IMR-90 (cell line): ENCODE data around the gene NDFIP2. TPM values are rescaled to one million over a fixed set of nuclear protein-coding genes. Genes with fewer than 3 reads are reported as not detected.
A peak's percentile ranks its signal among the peaks of the same experiment; 100 is the strongest.

Experiments used
- ATAC-seq: fragments of 200-7000 bp; cut with Tn5 transposase; 2 replicates; pipeline ENCODE4 v1.9.1; 2020; ENCODE audit warnings: low read depth, mild to moderate bottlenecking, moderate library complexity
- BruUV-seq: library from RNA; stranded (reverse); fragments of 400-500 nt; replicated peaks from 2 replicates; lab custom pipeline; 2021; lab: Mats Ljungman, UMichigan
- CTCF ChIA-PET: fragments of 300-600 bp; formaldehyde crosslinking; extraction: SDS; loops from one replicate; lab custom pipeline; 2021; ENCODE audit warnings: antibody characterized with exemption; lab: Yijun Ruan, JAX
- POLR2A ChIA-PET: fragments of 300-600 bp; sonication (Branson Sonifier 250); formaldehyde crosslinking; loops from one replicate; lab custom pipeline; 2022; ENCODE audit warnings: antibody characterized with exemption; ENCODE audit not compliant: unreplicated experiment; lab: Charles Lee
- DNase-seq: peaks from one replicate; pipeline ENCODE4 v3.0.0; 2013
- H2AFZ ChIP-seq: replicated peaks from 2 replicates; pipeline ENCODE3; 2013; ENCODE audit warnings: low read length, mild to moderate bottlenecking; ENCODE audit not compliant: poor library complexity
- H2AK5ac ChIP-seq: 2 replicates; pipeline ENCODE4 v1.6.1; 2013; ENCODE audit warnings: low read depth, low read length, inconsistent platforms
- H2AK9ac ChIP-seq: replicated peaks from 2 replicates; pipeline ENCODE3; 2013; ENCODE audit warnings: mild to moderate bottlenecking, low read depth, low read length, moderate library complexity; ENCODE audit not compliant: poor library complexity
- H2BK120ac ChIP-seq: 2 replicates; pipeline ENCODE4 v1.6.1; 2013; ENCODE audit warnings: low read depth, low read length, inconsistent platforms
- H2BK15ac ChIP-seq: 3 replicates; pipeline ENCODE4 v1.6.1; 2013; ENCODE audit warnings: low read depth, low read length, inconsistent platforms
- H2BK20ac ChIP-seq: 2 replicates; pipeline ENCODE4 v1.6.1; 2013; ENCODE audit warnings: low read depth, mild to moderate bottlenecking, inconsistent platforms, low read length, moderate library complexity
- H2BK5ac ChIP-seq: 2 replicates; pipeline ENCODE4 v1.6.1; 2013; ENCODE audit warnings: mild to moderate bottlenecking, low read depth, low read length, inconsistent platforms; ENCODE audit not compliant: poor library complexity, severe bottlenecking
- H3K14ac ChIP-seq: replicated peaks from 2 replicates; pipeline ENCODE4 v1.6.1; 2013; ENCODE audit warnings: low read depth, low read length, inconsistent platforms
- H3K18ac ChIP-seq: 2 replicates; pipeline ENCODE4 v1.6.1; 2013; ENCODE audit warnings: low read depth, low read length, control low read depth
- H3K23ac ChIP-seq: 2 replicates; pipeline ENCODE4 v1.6.1; 2013; ENCODE audit warnings: low read depth, low read length, inconsistent platforms
- H3K27ac ChIP-seq: 2 replicates; pipeline ENCODE4 v1.5.1; 2013; ENCODE audit warnings: mild to moderate bottlenecking, control low read depth, low read length; ENCODE audit not compliant: insufficient read depth
- H3K27me3 ChIP-seq: 2 replicates; pipeline ENCODE4 v1.6.1; 2013; ENCODE audit warnings: low read length; ENCODE audit not compliant: control insufficient read depth, insufficient read depth
- H3K36me3 ChIP-seq: 2 replicates; pipeline ENCODE4 v1.6.1; 2013; ENCODE audit warnings: low read length, mixed read lengths; ENCODE audit not compliant: control insufficient read depth, insufficient read depth
- H3K4ac ChIP-seq: 2 replicates; pipeline ENCODE4 v1.6.1; 2013; ENCODE audit warnings: low read depth, low read length, inconsistent platforms
- H3K4me1 ChIP-seq: 2 replicates; pipeline ENCODE4 v1.6.1; 2013; ENCODE audit warnings: low read length, mixed read lengths; ENCODE audit not compliant: control insufficient read depth, insufficient read depth
- H3K4me2 ChIP-seq: 2 replicates; pipeline ENCODE4 v1.6.1; 2013; ENCODE audit warnings: low read depth, mild to moderate bottlenecking, control low read depth, low read length, moderate library complexity
- H3K4me3 ChIP-seq: 2 replicates; pipeline ENCODE4 v1.5.1; 2013; ENCODE audit warnings: low read depth, mild to moderate bottlenecking, control low read depth, low read length, moderate library complexity; ENCODE audit not compliant: insufficient read depth
- H3K56ac ChIP-seq: 2 replicates; pipeline ENCODE4 v1.6.1; 2013; ENCODE audit warnings: low read length, inconsistent platforms; ENCODE audit not compliant: insufficient read depth; ENCODE audit errors: extremely low read depth
- H3K79me1 ChIP-seq, 2 experiments: 2 replicates each; pipeline ENCODE4 v1.6.1; 2013; ENCODE audit warnings: low read length in 2 of 2, inconsistent platforms in 1 of 2, low read depth in 1 of 2
- H3K9ac ChIP-seq: 2 replicates; pipeline ENCODE4 v1.6.1; 2013; ENCODE audit warnings: low read depth, low read length, control low read depth
- H3K9me1 ChIP-seq: 2 replicates; pipeline ENCODE4 v1.6.1; 2013; ENCODE audit warnings: low read length, inconsistent platforms; ENCODE audit not compliant: insufficient read depth
- H3K9me3 ChIP-seq: 2 replicates; pipeline ENCODE4 v1.6.1; 2013; ENCODE audit warnings: low read length; ENCODE audit not compliant: control insufficient read depth, insufficient read depth
- H4K20me1 ChIP-seq: 2 replicates; pipeline ENCODE4 v1.6.1; 2013; ENCODE audit warnings: low read length, inconsistent platforms; ENCODE audit not compliant: insufficient read depth
- H4K5ac ChIP-seq: 2 replicates; pipeline ENCODE4 v1.6.1; 2013; ENCODE audit warnings: mild to moderate bottlenecking, low read depth, low read length, control low read depth
- H4K8ac ChIP-seq, 2 experiments: 2 replicates each; pipeline ENCODE4 v1.6.1; 2013; ENCODE audit warnings: low read depth in 2 of 2, low read length in 2 of 2, control low read depth in 1 of 2, inconsistent platforms in 1 of 2
- H4K91ac ChIP-seq: 2 replicates; pipeline ENCODE4 v1.6.1; 2013; ENCODE audit warnings: low read depth, low read length, inconsistent platforms; ENCODE audit not compliant: insufficient read depth
- BHLHE40 ChIP-seq: fragments of 150-350 bp; IDR thresholded peaks from 2 replicates; pipeline ENCODE4 v1.6.1; 2016; ENCODE audit warnings: mild to moderate bottlenecking, low read depth, low read length
- CHD1 ChIP-seq: IDR thresholded peaks from 2 replicates; pipeline ENCODE4 v1.6.1; 2012; ENCODE audit warnings: low read depth, low read length, improper control_type of control experiment
- CTCF ChIP-seq: conservative IDR thresholded peaks from 2 replicates; pipeline ENCODE4 v1.5.1; 2012; ENCODE audit warnings: mild to moderate bottlenecking, low read depth, low read length, improper control_type of control experiment
- FOS ChIP-seq: fragments of 150-350 bp; IDR thresholded peaks from 2 replicates; pipeline ENCODE4 v1.6.1; 2016; ENCODE audit warnings: low read depth, low read length
- MAFK ChIP-seq: IDR thresholded peaks from 2 replicates; pipeline ENCODE4 v1.6.1; 2012; ENCODE audit warnings: low read depth, low read length, improper control_type of control experiment
- MAZ ChIP-seq: IDR thresholded peaks from 2 replicates; pipeline ENCODE4 v1.6.1; 2012; ENCODE audit warnings: low read depth, mild to moderate bottlenecking, low read length, improper control_type of control experiment, moderate library complexity, borderline replicate concordance
- MXI1 ChIP-seq: IDR thresholded peaks from 2 replicates; pipeline ENCODE4 v1.6.1; 2012; ENCODE audit warnings: low read depth, mild to moderate bottlenecking, low read length, moderate library complexity, borderline replicate concordance
- NFE2L2 ChIP-seq: fragments of 150-350 bp; IDR thresholded peaks from 2 replicates; pipeline ENCODE4 v1.6.1; 2016; ENCODE audit warnings: low read depth, mild to moderate bottlenecking, low read length
- RAD21 ChIP-seq: IDR thresholded peaks from 2 replicates; pipeline ENCODE4 v1.6.1; 2012; ENCODE audit warnings: low read length, improper control_type of control experiment
- USF2 ChIP-seq: fragments of 150-350 bp; IDR thresholded peaks from 2 replicates; pipeline ENCODE4 v1.6.1; 2017; ENCODE audit warnings: mild to moderate bottlenecking, antibody characterized with exemption, low read length, low read depth
- WGBS, 2 experiments: methylation state at CpG; one replicate each; pipeline versions ENCODE4 v1.1.5 to v1.1.7; 2013; ENCODE audit warnings: missing lambda C conversion rate in 2 of 2; ENCODE audit not compliant: insufficient read length in 1 of 2; ENCODE audit errors: extremely low coverage in 2 of 2; 5-methylcytosine and 5-hydroxymethylcytosine counted together
- dilution Hi-C: fragments of 300-500 bp; cut with HindIII; formaldehyde crosslinking; loops from one replicate; pipeline ENCODE4 v1.14.3; 2018; ENCODE audit warnings: low sequenced_read_pairs; ENCODE audit not compliant: unreplicated experiment
- in situ Hi-C: fragments of 300-500 bp; cut with MboI; formaldehyde crosslinking; loops from 3 replicates; pipeline ENCODE4 v1.14.3; 2019; ENCODE audit warnings: low sequenced_read_pairs, inconsistent platforms, mixed read lengths
- intact Hi-C: fragments of 100-400 bp; cut with micrococcal nuclease; formaldehyde crosslinking; loops from 2 replicates; pipeline ENCODE4 v1.10.0; 2022
- polyA plus RNA-seq, 3 experiments: library from polyadenylated mRNA; depleted of rRNA; stranded (reverse); fragments of >200 nt; gene quantifications; 2 replicates each; pipeline ENCODE4 v1.2.3, GENCODE V29; 2012; ENCODE audit warnings: low replicate concordance in 1 of 3
- total RNA-seq: library from RNA; depleted of rRNA; stranded (reverse); fragments of >200 nt; gene quantifications from 2 replicates; pipeline ENCODE4 v1.2.3, GENCODE V29; 2012

NDFIP2 gene
- total and polyA plus RNA-seq, 2 of the 4 experiments (the other 2 are of a cell fraction) = 23.8 to 25.8 TPM

GRCh38 chr13:79533781-79534400, 52.9 kb downstream of the NDFIP2 start:
- H2AK5ac ChIP-seq = no peak overlapping the region
- POLR2A ChIA-PET = no interaction called here

More at GRCh38 chr13:79533781-79534400, 52.9 kb downstream of the NDFIP2 start:
- 0 out of 2 replicates have a peak, but pooled peaks cover 4% of the 10 kb centered on the region for H3K9me1 ChIP-seq
- peaks cover 8 to 9% of the 10 kb centered on the region in 2 experiments; a peak in 3 of 4 replicates for H3K79me1 ChIP-seq
- peak; percentile 47 for DNase-seq
- H3K9me3 ChIP-seq = no peaks in the 10 kb centered on the region
- no peak overlapping the region for H2BK20ac ChIP-seq
- H4K20me1 ChIP-seq = no peaks in the 10 kb centered on the region
- in situ Hi-C loops = no loop called here
- ATAC-seq = peak; percentile 83
- H2BK15ac ChIP-seq = no peak overlapping the region
- no peak overlapping the region for H4K5ac ChIP-seq
- H3K27ac ChIP-seq = no peak overlapping the region
- peak overlapping the region; percentile 9; the same call in 1 of the 2 replicates for H2BK120ac ChIP-seq
- 0 out of 2 replicates have a peak overlapping the region, but pooled peaks have one; percentile 25 for H3K4ac ChIP-seq
- peak overlapping the region; percentile 50 for H2BK5ac ChIP-seq
- dilution Hi-C loops = loop anchor here (25.0 kb wide), 1 partner anchor 97 kb away; no protein-coding TSS in a partner anchor
- TF ChIP-seq RAD21 (no peak), NFE2L2 (no peak), MAFK (no peak), CTCF (no peak), BHLHE40 (no peak), MAZ (no peak), CHD1 (no peak), USF2 (no peak), FOS (no peak), MXI1 (no peak)
- no peak overlapping the region for H4K91ac ChIP-seq
- no peak overlapping the region for H2AK9ac ChIP-seq
- H3K4me2 ChIP-seq = peak overlapping the region; percentile 10; the same call in 1 of the 2 replicates
- H2AFZ ChIP-seq = no peak overlapping the region
- H3K9ac ChIP-seq = no peak overlapping the region
- no peak overlapping the region for H4K8ac ChIP-seq
- H3K4me1 ChIP-seq = peaks cover 6% of the 10 kb centered on the region; the same call in 1 of the 2 replicates
- no peak overlapping the region for H3K23ac ChIP-seq
- intact Hi-C loops = loop anchor here (5.0 kb wide), 1 partner anchor 52 kb away; the partner anchor contains the start of gene NDFIP2
- no peak overlapping the region; the same call in 1 of the 2 replicates for H3K14ac ChIP-seq
- H3K36me3 ChIP-seq = no peaks in the 10 kb centered on the region
- CTCF ChIA-PET = interaction anchor here (2.8 kb wide), 1 partner anchor 110 kb away, joined by 10 read pairs; no protein-coding TSS in a partner anchor
- H3K18ac ChIP-seq = no peak overlapping the region
- H3K4me3 ChIP-seq = no peak overlapping the region
- WGBS, 2 experiments = 84% methylated on average over 2 of the region's 6 CpGs; no CpG with 5 or more reads in 1 of the 2 experiments
- no TSS peak for BruUV-seq
- no peak overlapping the region for H3K56ac ChIP-seq
- no peaks in the 10 kb centered on the region for H3K27me3 ChIP-seq
